Epithelial cell of esophagus (primary cell): ENCODE measurements around the gene PREX1.
"Not testable (repeated sequence)": the region's sequence is repeated elsewhere in the genome, so short reads cannot be mapped to it uniquely, and the experiment has no call there.

Experiments used
- DNase-seq: peaks from one replicate; pipeline ENCODE4 v3.0.0; 2010; ENCODE audit warnings: low read depth
- H3K4me3 ChIP-seq: 2 replicates; pipeline ENCODE4 v1.5.1; 2011; ENCODE audit warnings: mild to moderate bottlenecking, low read length, control low read depth
- CTCF ChIP-seq: IDR thresholded peaks from 2 replicates; pipeline ENCODE4 v1.5.1; 2011; ENCODE audit warnings: low read depth, mild to moderate bottlenecking, low read length, control low read depth, inconsistent platforms; ENCODE audit not compliant: insufficient read depth; ENCODE audit errors: missing control alignments

The PREX1 gene

GRCh38 chr20:48831718-48832404, 4.1 kb upstream of the PREX1 start:
- peak; percentile 64 for DNase-seq
- no peak overlapping the region for H3K4me3 ChIP-seq
- TF ChIP-seq CTCF: no peak

GRCh38 chr20:48830826-48831318, 3.1 kb upstream of the PREX1 start:
- DNase-seq: no peak
- no peak for TF ChIP-seq CTCF
- no peak overlapping the region for H3K4me3 ChIP-seq

- TF ChIP-seq CTCF: no peak
- no peak for DNase-seq
- H3K4me3 ChIP-seq: no peak overlapping the region
Measured at GRCh38 chr20:48829940-48830339, 2.1 kb upstream of the PREX1 start.

GRCh38 chr20:48828734-48829460, 1.1 kb upstream of the PREX1 start:
- H3K4me3 ChIP-seq: no peak overlapping the region
- no peak for DNase-seq
- no peak for TF ChIP-seq CTCF

- no peak for TF ChIP-seq CTCF
- H3K4me3 ChIP-seq: peak overlapping the region; percentile 7
- DNase-seq: peak; percentile 15
Measured at GRCh38 chr20:48826883-48827771, 672 bp downstream of the PREX1 start.

- H3K4me3 ChIP-seq, DNase-seq: not testable (repeated sequence)
Measured at GRCh38 chr20:48826480-48826879, 1.3 kb downstream of the PREX1 start.

GRCh38 chr20:48826069-48826468, 1.7 kb downstream of the PREX1 start:
- no peak for TF ChIP-seq CTCF
- no peak overlapping the region for H3K4me3 ChIP-seq
- DNase-seq: no peak
